OCI-LY3 (cell line): Measurements from ENCODE around the gene APOBEC3F.
"Not testable (repeated sequence)": the region's sequence is repeated elsewhere in the genome, so short reads cannot be mapped to it uniquely, and the experiment has no call there.

Experiments
- CTCF ChIP-seq: fragments of 200-600, 300-600 bp; sonication (generic); IDR thresholded peaks from 2 replicates; pipeline ENCODE4 v1.5.1; 2014; ENCODE audit warnings: antibody characterized with exemption, low read length, low read depth
- EZH2phosphoT487 ChIP-seq: fragments of 200-600 bp; shearing (Covaris generic); IDR thresholded peaks from 2 replicates; pipeline ENCODE4 v1.6.1; 2018; ENCODE audit warnings: antibody characterized with exemption, mixed run types, low read depth

GRCh38 chr22:39031434-39032295 is 9.0 kb upstream of the APOBEC3F start:
- TF ChIP-seq CTCF, EZH2phosphoT487: not testable (repeated sequence)
